ENCODE data around the gene ZFAND5.

DNA sequence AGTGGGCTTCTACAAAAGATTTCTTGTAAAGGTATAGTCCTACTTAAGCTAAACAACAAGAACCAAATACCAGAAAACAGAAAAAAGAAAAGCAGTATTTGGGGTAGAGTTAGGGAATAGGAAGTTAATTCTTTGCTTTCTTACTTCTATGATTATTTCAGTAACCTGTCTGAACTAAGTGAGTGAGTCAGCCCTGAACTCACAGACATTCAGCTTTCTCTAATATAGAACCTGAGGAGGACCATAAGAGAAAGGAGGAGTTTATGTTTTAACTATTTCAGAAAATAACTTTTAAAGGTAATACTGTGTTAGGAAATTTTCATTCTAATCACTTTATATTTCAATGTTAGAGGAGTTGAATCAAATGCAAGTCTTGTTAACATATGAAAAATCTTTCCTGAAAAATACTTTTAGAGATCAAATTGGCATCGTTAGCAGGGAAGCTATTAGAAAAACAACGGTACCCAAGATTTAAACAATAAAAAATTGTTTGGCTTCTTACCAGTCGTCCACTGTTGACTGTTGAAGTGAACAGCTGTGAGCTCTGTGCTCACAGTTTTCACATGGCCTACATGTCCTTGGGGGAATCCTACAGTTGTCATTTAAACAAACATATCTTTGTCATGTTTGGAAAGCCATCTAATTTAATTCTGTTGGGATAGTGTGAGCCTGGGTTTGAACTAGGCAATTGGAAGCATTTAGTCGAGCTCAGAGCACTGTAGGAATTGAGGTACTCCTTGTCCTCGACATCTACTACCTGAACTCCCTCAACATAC, 19.9 kb upstream of the ZFAND5 start:
- TF ChIP-seq GATA2 (IDR thresholded peaks at IDR 0.05; ENCODE audit: low read depth, low read length) = no peak
- TF ChIP-seq GATA3 (IDR thresholded peaks at IDR 0.05; ENCODE audit: low read depth, low read length) = no peak

Measured in SH-SY5Y (cell line).